ENCODE measurements around the gene SHROOM2.

Gene SHROOM2

GRCh38 chrX:9862953-9863352 is 76.7 kb downstream of the SHROOM2 start:
- DNase-seq (ENCODE audit: low read depth in 3 of 3): no peak

- no peak for DNase-seq (ENCODE audit: low read depth in 3 of 3)
These were observed 77.8 kb downstream of the SHROOM2 start for GRCh38 chrX:9864011-9864410.

GRCh38 chrX:9865804-9866472 is 79.7 kb downstream of the SHROOM2 start:
- DNase-seq (ENCODE audit: low read depth in 3 of 3): no peak

GRCh38 chrX:9866633-9867032 is 80.4 kb downstream of the SHROOM2 start:
- no peak for DNase-seq (ENCODE audit: low read depth in 3 of 3)

- DNase-seq (ENCODE audit: low read depth in 3 of 3): no peak
These were observed 81.0 kb downstream of the SHROOM2 start for GRCh38 chrX:9867226-9867625.

- DNase-seq (ENCODE audit: low read depth in 3 of 3): no peak
These were observed 81.5 kb downstream of the SHROOM2 start for GRCh38 chrX:9867753-9868152.

GRCh38 chrX:9871701-9872268 is 85.6 kb downstream of the SHROOM2 start:
- no peak for DNase-seq (ENCODE audit: low read depth in 3 of 3)

GRCh38 chrX:9873360-9873759 is 87.1 kb downstream of the SHROOM2 start:
- no peak for DNase-seq (ENCODE audit: low read depth in 3 of 3)

- peak; percentile 2 to 43 (median 9) for DNase-seq (ENCODE audit: low read depth in 3 of 3)
These were observed 87.7 kb downstream of the SHROOM2 start for GRCh38 chrX:9873952-9874351.

- DNase-seq (ENCODE audit: low read depth in 3 of 3): no peak
These were observed 88.3 kb downstream of the SHROOM2 start for GRCh38 chrX:9874483-9874882.

GRCh38 chrX:9875801-9876200 is 89.6 kb downstream of the SHROOM2 start:
- DNase-seq (ENCODE audit: low read depth in 3 of 3): no peak

- no peak for DNase-seq (ENCODE audit: low read depth in 3 of 3)
These were observed 90.0 kb downstream of the SHROOM2 start for GRCh38 chrX:9876201-9876600.

GRCh38 chrX:9878146-9878820 is 92.1 kb downstream of the SHROOM2 start:
- no peak for DNase-seq (ENCODE audit: low read depth in 3 of 3)

GRCh38 chrX:9880237-9880636 is 94.0 kb downstream of the SHROOM2 start:
- DNase-seq (ENCODE audit: low read depth in 3 of 3): no peak

GRCh38 chrX:9880870-9881269 is 94.6 kb downstream of the SHROOM2 start:
- no peak for DNase-seq (ENCODE audit: low read depth in 3 of 3)

- DNase-seq (ENCODE audit: low read depth in 3 of 3): no peak
These were observed 96.6 kb downstream of the SHROOM2 start for GRCh38 chrX:9882669-9883446.

- no peak for DNase-seq (ENCODE audit: low read depth in 3 of 3)
These were observed 98.0 kb downstream of the SHROOM2 start for GRCh38 chrX:9884031-9884779.

GRCh38 chrX:9885150-9885549 is 98.9 kb downstream of the SHROOM2 start:
- peak; percentile 7 to 50 (median 13) for DNase-seq (ENCODE audit: low read depth in 3 of 3)

- no peak for DNase-seq (ENCODE audit: low read depth in 3 of 3)
These were observed 101.5 kb downstream of the SHROOM2 start for GRCh38 chrX:9887659-9888297.

GRCh38 chrX:9888953-9889470 is 102.8 kb downstream of the SHROOM2 start:
- DNase-seq (ENCODE audit: low read depth in 3 of 3): no peak

GRCh38 chrX:9890681-9891091 is 104.5 kb downstream of the SHROOM2 start:
- no peak for DNase-seq (ENCODE audit: low read depth in 3 of 3)

Data from stimulated activated CD4-positive, alpha-beta T cell treated with anti-CD3 and anti-CD28 coated beads, TNF-alpha, amount 100 ng/mL, for 24 hours (primary cell).